C4-2B (cell line): ENCODE results near the gene SLC13A5.

Experiments used
- ZFX ChIP-seq: fragments of 450-650 bp; IDR thresholded peaks from 2 replicates; pipeline ENCODE4 v1.6.1; 2017
- TF ChIP-seq, protein P1 (sequence below): fragments of 450-650 bp; conservative IDR thresholded peaks from 2 replicates; pipeline ENCODE4 v1.5.1; 2017; ENCODE audit warnings: mild to moderate bottlenecking

DNA sequence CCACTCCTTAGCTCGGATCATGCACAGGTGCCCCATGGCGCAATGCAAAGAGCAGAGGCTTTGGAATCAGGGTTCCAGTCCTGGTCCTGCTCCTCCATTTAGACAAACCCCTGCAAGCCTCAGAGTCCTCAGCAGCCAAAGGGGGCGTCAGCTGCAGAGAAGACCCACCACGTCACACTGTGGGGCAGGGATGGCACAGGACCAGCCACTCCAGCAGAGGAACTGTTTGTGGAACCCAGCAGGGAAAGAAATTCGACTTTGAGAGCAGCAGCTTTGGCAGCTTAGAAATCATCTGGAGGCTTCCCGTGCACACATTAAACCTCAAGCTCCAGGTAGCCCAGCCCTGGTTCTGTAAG is 36.4 kb downstream of the SLC13A5 start:
- TF ChIP-seq, protein P1, sequence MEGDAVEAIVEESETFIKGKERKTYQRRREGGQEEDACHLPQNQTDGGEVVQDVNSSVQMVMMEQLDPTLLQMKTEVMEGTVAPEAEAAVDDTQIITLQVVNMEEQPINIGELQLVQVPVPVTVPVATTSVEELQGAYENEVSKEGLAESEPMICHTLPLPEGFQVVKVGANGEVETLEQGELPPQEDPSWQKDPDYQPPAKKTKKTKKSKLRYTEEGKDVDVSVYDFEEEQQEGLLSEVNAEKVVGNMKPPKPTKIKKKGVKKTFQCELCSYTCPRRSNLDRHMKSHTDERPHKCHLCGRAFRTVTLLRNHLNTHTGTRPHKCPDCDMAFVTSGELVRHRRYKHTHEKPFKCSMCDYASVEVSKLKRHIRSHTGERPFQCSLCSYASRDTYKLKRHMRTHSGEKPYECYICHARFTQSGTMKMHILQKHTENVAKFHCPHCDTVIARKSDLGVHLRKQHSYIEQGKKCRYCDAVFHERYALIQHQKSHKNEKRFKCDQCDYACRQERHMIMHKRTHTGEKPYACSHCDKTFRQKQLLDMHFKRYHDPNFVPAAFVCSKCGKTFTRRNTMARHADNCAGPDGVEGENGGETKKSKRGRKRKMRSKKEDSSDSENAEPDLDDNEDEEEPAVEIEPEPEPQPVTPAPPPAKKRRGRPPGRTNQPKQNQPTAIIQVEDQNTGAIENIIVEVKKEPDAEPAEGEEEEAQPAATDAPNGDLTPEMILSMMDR: no peak
- no peak for TF ChIP-seq ZFX
